ENCODE measurements around the gene CDPF1. TPM values are rescaled to one million over a fixed set of nuclear protein-coding genes. Genes with fewer than 3 reads are reported as not detected.

The CDPF1 gene
- 5.1 TPM for total RNA-seq

GRCh38 chr22:46250035-46250782, at the start of gene CDPF1:
Gene CDPF1 (minus strand): TSS chr22:46250293. CDS start chr22:46248284, 2,009 bp downstream.
- ATAC-seq (peak; percentile 94), DNase-seq (ENCODE audit: low spot score) (peak; percentile 94)

DNA sequence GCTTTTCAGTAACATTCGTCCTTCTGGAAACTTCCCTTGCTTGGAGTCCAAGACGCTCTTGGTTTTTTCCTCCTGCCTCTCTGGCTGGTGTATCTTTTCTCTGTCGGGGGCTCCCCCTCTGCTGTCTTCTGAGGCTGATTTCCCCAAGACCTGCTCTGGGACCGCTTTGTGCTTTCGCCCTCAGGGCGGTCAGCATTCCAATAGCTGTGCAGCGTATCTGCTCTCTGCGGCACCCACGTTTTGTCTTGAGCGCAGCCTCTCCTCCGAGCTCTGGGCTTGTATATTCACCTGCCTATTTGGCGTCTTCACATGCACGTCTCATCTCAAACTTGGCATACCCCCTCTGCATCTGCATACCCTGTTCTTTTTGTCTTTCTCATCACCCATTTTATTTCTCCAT, 49.0 kb upstream of the CDPF1 start:
- DNase-seq (ENCODE audit: low spot score) (no peak), ATAC-seq (no peak)

- DNase-seq (ENCODE audit: low spot score) (no peak), ATAC-seq (no peak)
Observed at GRCh38 chr22:46297151-46297812, 47.2 kb upstream of the CDPF1 start.

DNA sequence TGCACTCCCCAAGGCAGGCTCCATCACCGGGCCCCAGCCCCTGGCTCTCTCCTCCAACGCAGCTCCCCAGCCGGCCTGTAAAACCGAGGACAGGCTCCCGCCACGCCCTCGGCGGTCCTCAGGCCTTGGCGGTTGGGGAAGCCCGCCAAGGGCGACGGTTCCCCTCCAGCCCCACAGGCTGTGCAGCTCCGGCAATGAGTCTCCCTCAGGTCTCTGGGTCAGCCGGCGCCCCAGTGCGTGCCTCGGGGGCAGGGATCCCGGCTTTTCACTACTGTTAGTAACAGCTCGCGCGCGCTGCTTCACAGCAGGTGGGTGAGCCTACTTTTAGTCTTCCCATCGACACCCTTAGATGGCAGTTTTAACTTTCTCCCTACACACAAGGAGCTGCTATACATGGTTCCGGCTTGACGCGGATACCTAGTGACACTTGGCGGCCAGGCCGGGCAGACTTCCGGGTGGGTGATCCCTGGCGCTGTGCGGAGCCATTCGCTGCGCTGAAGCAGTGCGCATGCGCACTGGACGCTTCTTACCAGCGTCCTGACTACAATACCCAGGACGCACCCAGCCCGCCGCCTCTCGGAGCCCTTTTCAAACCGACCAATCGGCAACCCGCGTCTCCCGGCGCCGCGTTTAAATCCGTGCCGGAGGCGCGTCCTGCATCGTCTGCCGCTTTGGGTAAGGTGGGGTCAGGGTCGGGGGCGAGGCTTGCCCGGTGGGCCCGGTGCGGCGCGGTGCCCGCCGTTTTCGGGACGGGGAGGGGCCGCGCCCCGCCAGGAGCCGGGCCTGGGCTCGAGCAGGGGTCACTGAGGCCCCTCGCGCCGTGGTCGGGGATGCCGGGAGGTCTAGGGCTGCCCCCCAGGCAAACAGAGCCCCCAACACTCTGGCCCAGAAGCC, 46.4 kb upstream of the CDPF1 start, which contains the start of gene GTSE1:
TSS of gene GTSE1 (plus strand) at position 614 of the 894 bp plus-strand sequence. CDS start 531 bp downstream, outside the sequence.
- DNase-seq (ENCODE audit: low spot score) (peak; percentile 97), ATAC-seq (peak; percentile 87)

- DNase-seq (ENCODE audit: low spot score) (no peak), ATAC-seq (peak; percentile 35)
Observed at GRCh38 chr22:46295277-46295971, 45.3 kb upstream of the CDPF1 start.

GRCh38 chr22:46294784-46295183, 44.7 kb upstream of the CDPF1 start:
- ATAC-seq (peak; percentile 9), DNase-seq (ENCODE audit: low spot score) (no peak)

- no peak for ATAC-seq
- no peak for DNase-seq (ENCODE audit: low spot score)
Observed at GRCh38 chr22:46293577-46294260, 43.6 kb upstream of the CDPF1 start.

GRCh38 chr22:46292732-46293131, 42.6 kb upstream of the CDPF1 start:
- ATAC-seq (no peak), DNase-seq (ENCODE audit: low spot score) (no peak)

GRCh38 chr22:46292173-46292572, 42.1 kb upstream of the CDPF1 start:
- no peak for ATAC-seq
- DNase-seq (ENCODE audit: low spot score): no peak

DNA sequence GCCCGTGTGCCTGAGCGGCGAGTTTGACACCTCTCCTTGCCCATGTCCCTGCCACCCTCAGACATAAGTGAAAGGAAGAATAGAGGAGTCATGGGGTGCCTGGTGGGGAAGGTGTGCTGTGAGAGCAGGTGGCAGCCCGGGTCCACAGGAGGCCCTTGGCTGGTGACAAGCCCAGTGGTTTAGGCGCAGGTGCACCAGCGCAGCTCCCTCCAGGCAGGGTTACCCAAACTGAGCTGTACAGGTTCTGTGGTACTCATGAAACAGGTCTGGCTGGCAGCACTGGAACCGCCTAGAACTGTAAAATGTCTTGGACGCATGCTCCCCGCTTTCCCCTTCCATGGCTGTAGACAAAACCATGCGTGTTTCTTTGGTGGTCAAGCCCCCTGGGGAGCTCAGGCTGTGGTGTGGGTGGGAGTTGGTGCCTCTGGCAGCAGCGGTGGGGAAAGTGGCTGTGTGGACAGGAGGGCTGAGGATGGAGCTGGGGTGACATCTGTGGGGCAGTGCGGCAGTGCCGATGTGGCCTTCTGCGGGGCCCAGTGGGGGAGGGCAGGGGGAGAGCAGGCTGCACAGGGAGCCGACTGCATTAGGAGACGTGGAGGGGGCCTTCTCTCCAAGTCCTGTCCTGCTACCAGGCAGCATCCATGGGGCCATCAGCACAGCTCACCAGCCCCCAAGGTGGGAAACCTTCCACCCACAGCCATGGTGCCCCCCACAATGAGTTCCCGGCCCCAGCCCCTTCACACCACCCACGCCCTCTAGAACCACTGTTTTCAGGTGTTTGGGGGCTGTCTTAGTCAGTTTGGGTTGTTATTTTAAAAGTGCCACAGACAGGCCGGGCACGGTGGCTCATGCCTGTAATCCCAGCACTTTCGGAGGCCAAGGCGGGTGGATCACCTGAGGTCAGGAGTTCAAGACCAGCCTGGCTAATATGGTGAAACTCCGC, 41.0 kb upstream of the CDPF1 start:
- DNase-seq (ENCODE audit: low spot score): no peak
- ATAC-seq: no peak

GRCh38 chr22:46290121-46290842, 40.2 kb upstream of the CDPF1 start:
- no peak for ATAC-seq
- no peak for DNase-seq (ENCODE audit: low spot score)

- ATAC-seq (peak; percentile 3), DNase-seq (ENCODE audit: low spot score) (no peak)
Observed at GRCh38 chr22:46289244-46289891, 39.3 kb upstream of the CDPF1 start.

GRCh38 chr22:46288846-46289243, 38.8 kb upstream of the CDPF1 start:
- ATAC-seq (no peak), DNase-seq (ENCODE audit: low spot score) (no peak)

GRCh38 chr22:46287873-46288751, 38.0 kb upstream of the CDPF1 start:
- DNase-seq (ENCODE audit: low spot score) (no peak), ATAC-seq (peak; percentile 17)

DNA sequence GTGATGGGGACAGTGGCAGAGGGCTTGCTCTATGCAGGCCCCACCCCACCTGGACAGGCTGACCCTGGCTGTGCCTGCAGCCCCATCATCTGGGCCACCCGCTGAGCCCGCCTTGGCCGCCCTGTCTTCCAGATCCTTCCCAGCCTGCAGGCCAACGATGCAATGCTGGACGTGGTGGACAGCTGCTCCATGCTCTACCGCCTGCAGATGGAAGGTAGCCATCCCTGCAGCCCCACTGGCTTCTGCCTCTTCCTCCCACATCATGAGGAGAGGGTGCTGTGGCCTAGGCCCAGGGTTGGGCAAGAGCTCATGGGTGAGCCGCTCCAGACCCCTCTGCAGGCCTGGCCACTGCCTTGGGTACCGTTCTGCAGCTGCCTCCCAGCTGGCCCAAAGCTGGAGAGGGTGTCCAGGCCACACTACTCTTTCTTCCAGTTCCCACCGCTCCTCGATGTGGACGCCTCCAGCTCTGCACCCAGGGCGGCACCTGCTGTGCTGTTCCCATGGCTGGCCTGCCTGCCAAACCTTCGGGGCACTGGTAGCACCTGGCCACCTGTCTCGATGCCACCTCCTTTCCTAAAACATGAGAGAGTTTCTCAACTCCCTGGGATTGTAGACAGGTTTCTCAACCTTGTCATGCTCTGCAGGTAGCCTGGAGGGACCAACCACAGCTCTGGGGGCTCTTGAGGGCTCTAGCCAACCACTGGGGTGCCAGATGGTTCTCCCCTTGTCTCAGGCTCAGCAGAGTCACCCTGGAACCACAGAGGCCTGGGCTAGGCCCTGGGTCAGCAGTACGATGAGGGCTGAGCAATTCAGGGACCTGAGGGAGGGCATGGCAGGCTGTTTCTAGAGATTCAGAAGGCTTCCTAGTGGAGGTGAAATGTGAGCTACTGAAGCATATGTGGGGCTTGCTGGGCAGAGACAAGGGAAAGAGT, 37.1 kb upstream of the CDPF1 start:
- no peak for DNase-seq (ENCODE audit: low spot score)
- ATAC-seq: peak; percentile 2

GRCh38 chr22:46286006-46286405, 35.9 kb upstream of the CDPF1 start:
- ATAC-seq: no peak
- DNase-seq (ENCODE audit: low spot score): no peak

Measured in left lobe of liver (tissue), 2 donors.